ENCODE measurements around the gene KCNK2.

The KCNK2 gene

DNA sequence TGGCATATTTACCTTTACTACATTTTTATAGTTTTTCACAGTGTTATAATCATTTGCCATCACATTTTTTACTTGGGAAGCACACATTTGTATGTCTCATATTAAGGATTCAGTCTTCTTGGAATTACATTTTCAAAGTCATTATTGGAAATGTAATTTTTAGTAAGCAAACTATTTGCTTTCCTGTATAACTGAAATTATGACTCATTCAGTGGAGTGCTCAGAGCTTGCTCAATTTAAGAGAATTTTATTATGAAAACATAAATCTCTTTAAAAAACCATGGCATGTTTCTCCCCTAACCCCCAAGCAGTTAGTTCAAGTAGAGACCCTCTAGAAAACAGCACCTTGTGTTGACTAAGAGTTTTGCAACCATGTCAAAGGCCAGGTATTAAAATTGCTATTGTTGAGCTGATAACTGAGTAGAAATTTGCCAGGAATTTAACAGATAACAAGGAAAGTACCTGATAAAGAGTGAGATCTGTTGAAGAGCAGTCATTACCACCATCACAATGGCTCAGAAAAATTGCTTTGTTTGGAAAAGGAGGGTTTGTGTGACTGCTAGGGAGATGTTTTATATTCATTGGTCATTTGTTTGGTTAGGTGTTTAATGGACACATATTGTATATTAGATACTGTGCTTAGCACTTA lies 105.9 kb downstream of the KCNK2 start:
- no peaks in the 10 kb centered on the region for H3K9me2 ChIP-seq (replicated peaks; ENCODE audit: control insufficient read depth, low read length)
- no peaks in the 10 kb centered on the region for H3K4me1 ChIP-seq (ENCODE audit: control insufficient read depth, low read length)
- H3K4me3 ChIP-seq (ENCODE audit: low read length), result no peak overlapping the region
- TF ChIP-seq, protein P1, sequence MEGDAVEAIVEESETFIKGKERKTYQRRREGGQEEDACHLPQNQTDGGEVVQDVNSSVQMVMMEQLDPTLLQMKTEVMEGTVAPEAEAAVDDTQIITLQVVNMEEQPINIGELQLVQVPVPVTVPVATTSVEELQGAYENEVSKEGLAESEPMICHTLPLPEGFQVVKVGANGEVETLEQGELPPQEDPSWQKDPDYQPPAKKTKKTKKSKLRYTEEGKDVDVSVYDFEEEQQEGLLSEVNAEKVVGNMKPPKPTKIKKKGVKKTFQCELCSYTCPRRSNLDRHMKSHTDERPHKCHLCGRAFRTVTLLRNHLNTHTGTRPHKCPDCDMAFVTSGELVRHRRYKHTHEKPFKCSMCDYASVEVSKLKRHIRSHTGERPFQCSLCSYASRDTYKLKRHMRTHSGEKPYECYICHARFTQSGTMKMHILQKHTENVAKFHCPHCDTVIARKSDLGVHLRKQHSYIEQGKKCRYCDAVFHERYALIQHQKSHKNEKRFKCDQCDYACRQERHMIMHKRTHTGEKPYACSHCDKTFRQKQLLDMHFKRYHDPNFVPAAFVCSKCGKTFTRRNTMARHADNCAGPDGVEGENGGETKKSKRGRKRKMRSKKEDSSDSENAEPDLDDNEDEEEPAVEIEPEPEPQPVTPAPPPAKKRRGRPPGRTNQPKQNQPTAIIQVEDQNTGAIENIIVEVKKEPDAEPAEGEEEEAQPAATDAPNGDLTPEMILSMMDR (IDR thresholded peaks at IDR 0.05; ENCODE audit: low read depth, low read length, poor library complexity, severe bottlenecking), result no peak
- TF ChIP-seq EZH2phosphoT487 (IDR thresholded peaks at IDR 0.05; ENCODE audit: borderline replicate concordance, low read length), result no peak
- no peaks in the 10 kb centered on the region for H3K9me3 ChIP-seq (ENCODE audit: control insufficient read depth, insufficient read depth, low read length)
- no peak overlapping the region for H3K27ac ChIP-seq (ENCODE audit: low read depth, low read length)
- no peaks in the 10 kb centered on the region for H3K36me3 ChIP-seq (ENCODE audit: control insufficient read depth, low read length)
- H3K27me3 ChIP-seq (ENCODE audit: control insufficient read depth, low read length), result no peaks in the 10 kb centered on the region
- H3K79me2 ChIP-seq (ENCODE audit: control insufficient read depth, low read length), result no peaks in the 10 kb centered on the region
- no peaks in the 10 kb centered on the region for H4K20me1 ChIP-seq (ENCODE audit: control insufficient read depth, insufficient read depth, low read depth, low read length)
- H3K4me2 ChIP-seq (ENCODE audit: low read length), result no peak overlapping the region
- H3F3A ChIP-seq (ENCODE audit: control insufficient read depth, insufficient read depth), result no peaks in the 10 kb centered on the region

DNA sequence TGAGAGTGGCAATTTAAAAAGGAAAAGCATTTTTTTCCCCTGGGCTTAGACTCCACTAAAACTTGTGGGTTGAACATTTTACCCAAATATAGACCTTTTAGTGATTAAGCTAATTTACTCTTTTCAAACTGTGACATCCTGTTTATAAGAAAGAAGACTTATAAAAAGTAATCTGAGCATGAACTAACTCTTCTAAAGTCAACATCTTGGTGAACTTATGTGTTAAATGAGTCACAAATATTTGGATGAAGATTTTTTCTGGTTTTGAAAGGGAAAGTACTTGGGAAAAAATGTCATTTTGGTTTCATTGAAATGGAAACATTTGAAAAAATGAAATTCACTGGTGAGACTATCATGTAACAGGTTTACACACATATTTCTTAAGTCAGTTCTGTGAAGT lies 109.8 kb downstream of the KCNK2 start:
- no peak for TF ChIP-seq EZH2phosphoT487 (IDR thresholded peaks at IDR 0.05; ENCODE audit: borderline replicate concordance, low read length)
- TF ChIP-seq, protein P1 (IDR thresholded peaks at IDR 0.05; ENCODE audit: low read depth, low read length, poor library complexity, severe bottlenecking), result no peak
- H3K27me3 ChIP-seq (ENCODE audit: control insufficient read depth, low read length), result no peaks in the 10 kb centered on the region
- H3K4me3 ChIP-seq (ENCODE audit: low read length), result no peak overlapping the region
- no peaks in the 10 kb centered on the region for H4K20me1 ChIP-seq (ENCODE audit: control insufficient read depth, insufficient read depth, low read depth, low read length)
- no peak overlapping the region for H3K4me2 ChIP-seq (ENCODE audit: low read length)
- H3F3A ChIP-seq (ENCODE audit: control insufficient read depth, insufficient read depth), result no peaks in the 10 kb centered on the region
- H3K36me3 ChIP-seq (ENCODE audit: control insufficient read depth, low read length), result no peaks in the 10 kb centered on the region
- no peaks in the 10 kb centered on the region for H3K9me3 ChIP-seq (ENCODE audit: control insufficient read depth, insufficient read depth, low read length)
- H3K27ac ChIP-seq (ENCODE audit: low read depth, low read length), result no peak overlapping the region
- H3K79me2 ChIP-seq (ENCODE audit: control insufficient read depth, low read length), result no peaks in the 10 kb centered on the region
- H3K4me1 ChIP-seq (ENCODE audit: control insufficient read depth, low read length), result no peaks in the 10 kb centered on the region
- H3K9me2 ChIP-seq (replicated peaks; ENCODE audit: control insufficient read depth, low read length), result no peaks in the 10 kb centered on the region

DNA sequence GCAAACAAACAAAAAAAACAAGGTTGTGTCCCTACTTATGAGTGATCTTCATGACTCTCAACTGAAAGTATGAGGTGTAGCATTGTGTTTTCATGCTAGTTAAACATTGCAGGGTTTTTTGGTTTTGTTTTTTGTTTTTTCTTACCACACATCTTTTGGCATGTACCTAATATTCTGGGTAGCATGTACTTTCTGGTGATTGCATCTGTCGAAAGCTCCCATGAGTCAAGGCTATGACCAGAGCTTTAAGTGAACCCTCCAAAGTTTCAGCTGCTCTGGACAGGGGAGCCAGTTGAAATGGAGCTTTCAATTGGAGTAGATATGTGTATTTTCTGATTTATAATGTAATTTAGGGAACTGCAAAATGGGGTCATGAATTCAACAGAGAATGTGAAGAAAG lies 115.5 kb downstream of the KCNK2 start:
- no peak for TF ChIP-seq EZH2phosphoT487 (IDR thresholded peaks at IDR 0.05; ENCODE audit: borderline replicate concordance, low read length)
- TF ChIP-seq, protein P1 (IDR thresholded peaks at IDR 0.05; ENCODE audit: low read depth, low read length, poor library complexity, severe bottlenecking), result no peak
- no peaks in the 10 kb centered on the region for H3K9me3 ChIP-seq (ENCODE audit: control insufficient read depth, insufficient read depth, low read length)

More for the DNA sequence above, 115.5 kb downstream of the KCNK2 start:
- no peaks in the 10 kb centered on the region for H3K79me2 ChIP-seq (ENCODE audit: control insufficient read depth, low read length)
- H3K27ac ChIP-seq (ENCODE audit: low read depth, low read length), result no peak overlapping the region
- no peaks in the 10 kb centered on the region for H3K9me2 ChIP-seq (replicated peaks; ENCODE audit: control insufficient read depth, low read length)
- H3K4me1 ChIP-seq (ENCODE audit: control insufficient read depth, low read length), result no peaks in the 10 kb centered on the region
- H3K4me2 ChIP-seq (ENCODE audit: low read length), result no peak overlapping the region
- no peaks in the 10 kb centered on the region for H3F3A ChIP-seq (ENCODE audit: control insufficient read depth, insufficient read depth)
- no peak overlapping the region for H3K4me3 ChIP-seq (ENCODE audit: low read length)
- no peaks in the 10 kb centered on the region for H3K36me3 ChIP-seq (ENCODE audit: control insufficient read depth, low read length)
- H3K27me3 ChIP-seq (ENCODE audit: control insufficient read depth, low read length), result no peaks in the 10 kb centered on the region
- no peaks in the 10 kb centered on the region for H4K20me1 ChIP-seq (ENCODE audit: control insufficient read depth, insufficient read depth, low read depth, low read length)
